Stimulated activated CD4-positive, alpha-beta T cell treated with anti-CD3 and anti-CD28 coated beads, Interleukin-1b, Interleukin-23, amount 100 ng/mL, for 24 hours (primary cell): ENCODE data around the gene TUSC2.
A peak's percentile ranks its signal among the peaks of the same experiment; 100 is the strongest.

Experiments
- DNase-seq, 4 experiments: peaks; one replicate each; pipeline ENCODE4 v3.0.0-alpha.2; 2020; ENCODE audit warnings: low read depth in 4 of 4, low spot score in 1 of 4

Gene TUSC2

GRCh38 chr3:50354850-50355249 is 26.8 kb upstream of the TUSC2 start:
- DNase-seq = no peak

GRCh38 chr3:50354186-50354764 is 26.3 kb upstream of the TUSC2 start:
- DNase-seq = no peak

- DNase-seq = no peak
Measured at GRCh38 chr3:50353245-50354004, 25.4 kb upstream of the TUSC2 start.

- DNase-seq = no peak
Measured at GRCh38 chr3:50352781-50353180, 24.8 kb upstream of the TUSC2 start.

DNA sequence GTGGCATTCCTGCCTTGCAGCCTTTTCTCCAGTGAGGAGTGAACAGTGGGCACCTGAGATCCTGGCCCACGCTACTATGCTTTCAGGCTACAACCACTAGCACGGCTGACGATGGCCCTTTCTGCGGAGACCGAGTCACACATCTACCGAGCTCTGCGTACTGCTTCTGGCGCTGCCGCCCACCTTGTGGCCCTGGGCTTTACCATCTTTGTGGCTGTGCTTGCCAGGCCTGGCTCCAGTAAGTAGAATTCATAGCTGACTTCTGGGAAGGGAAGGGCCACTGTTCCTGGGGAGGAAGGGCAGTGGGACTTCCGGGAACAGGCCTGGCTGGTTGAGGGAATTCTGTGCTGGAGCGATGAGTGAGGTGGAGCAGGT is 23.3 kb upstream of the TUSC2 start:
- DNase-seq = no peak

- DNase-seq = peak; percentile 94 to 99 (median 98)
Measured at GRCh38 chr3:50350527-50351322, 22.7 kb upstream of the TUSC2 start, which contains the start of the genes CYB561D2 and NPRL2. CYB561D2 (plus strand) TSS chr3:50350862; CDS start chr3:50351434, 572 bp downstream. NPRL2 (minus strand) TSS chr3:50350775; CDS start chr3:50350652, 123 bp downstream.

DNA sequence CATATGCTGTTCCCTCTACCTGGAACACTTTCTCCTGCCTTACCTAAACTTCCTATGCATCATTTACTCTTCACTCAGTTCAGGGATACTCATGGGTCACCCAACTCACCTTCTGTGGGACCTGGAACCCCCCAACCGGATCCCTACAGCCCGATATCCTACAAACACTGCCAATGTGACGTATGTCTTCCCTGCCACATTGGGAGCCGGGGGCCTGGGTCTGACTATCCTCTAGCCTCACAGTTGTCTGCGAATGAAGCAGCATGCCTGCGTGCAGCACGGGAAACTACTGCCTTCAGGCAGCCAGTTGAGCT is 22.1 kb upstream of the TUSC2 start:
- no peak for DNase-seq

GRCh38 chr3:50347187-50347813 is 19.3 kb upstream of the TUSC2 start:
- peak in 2 of 4 experiments; percentile 45 to 52 for DNase-seq

DNA sequence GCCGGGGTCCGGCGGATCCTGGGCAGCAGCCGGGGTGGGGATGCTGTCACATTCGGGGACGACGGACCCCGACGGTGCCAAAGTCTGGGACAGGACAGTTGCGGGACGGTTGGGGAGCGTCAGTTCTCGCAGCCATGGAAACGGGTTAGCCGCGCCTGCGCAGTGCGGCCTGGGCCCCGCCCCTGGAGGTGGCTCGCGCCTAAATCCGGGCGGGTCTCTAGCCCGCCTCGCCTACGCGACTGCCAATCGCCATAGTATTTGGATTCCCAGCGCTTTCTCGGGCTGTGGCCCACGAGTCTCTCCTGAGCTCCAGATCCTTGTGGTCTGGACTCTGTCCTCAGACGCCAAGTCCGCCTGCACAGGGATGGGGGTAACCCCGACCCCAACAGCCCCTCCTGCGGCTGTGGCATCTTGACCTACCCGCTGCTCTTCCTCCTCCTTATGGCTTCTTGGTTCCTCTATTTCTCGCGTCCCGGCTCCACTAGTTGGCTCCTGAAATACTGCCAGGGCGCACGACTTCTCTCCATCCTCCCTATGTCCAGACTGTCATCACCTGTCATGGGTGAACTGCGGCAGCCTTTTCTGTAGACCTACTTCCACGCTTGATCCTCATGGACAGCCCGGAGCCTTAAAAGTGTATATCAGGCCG is 17.7 kb upstream of the TUSC2 start, which contains the start of gene ZMYND10:
Gene ZMYND10, minus strand, starts transcription at position 147 of the 649 bp plus-strand sequence. CDS start 153 bp downstream, outside the sequence.
- peak in 3 of 4 experiments; percentile 52 to 78 (median 59) for DNase-seq

GRCh38 chr3:50345008-50345407 is 17.0 kb upstream of the TUSC2 start:
- no peak for DNase-seq

DNA sequence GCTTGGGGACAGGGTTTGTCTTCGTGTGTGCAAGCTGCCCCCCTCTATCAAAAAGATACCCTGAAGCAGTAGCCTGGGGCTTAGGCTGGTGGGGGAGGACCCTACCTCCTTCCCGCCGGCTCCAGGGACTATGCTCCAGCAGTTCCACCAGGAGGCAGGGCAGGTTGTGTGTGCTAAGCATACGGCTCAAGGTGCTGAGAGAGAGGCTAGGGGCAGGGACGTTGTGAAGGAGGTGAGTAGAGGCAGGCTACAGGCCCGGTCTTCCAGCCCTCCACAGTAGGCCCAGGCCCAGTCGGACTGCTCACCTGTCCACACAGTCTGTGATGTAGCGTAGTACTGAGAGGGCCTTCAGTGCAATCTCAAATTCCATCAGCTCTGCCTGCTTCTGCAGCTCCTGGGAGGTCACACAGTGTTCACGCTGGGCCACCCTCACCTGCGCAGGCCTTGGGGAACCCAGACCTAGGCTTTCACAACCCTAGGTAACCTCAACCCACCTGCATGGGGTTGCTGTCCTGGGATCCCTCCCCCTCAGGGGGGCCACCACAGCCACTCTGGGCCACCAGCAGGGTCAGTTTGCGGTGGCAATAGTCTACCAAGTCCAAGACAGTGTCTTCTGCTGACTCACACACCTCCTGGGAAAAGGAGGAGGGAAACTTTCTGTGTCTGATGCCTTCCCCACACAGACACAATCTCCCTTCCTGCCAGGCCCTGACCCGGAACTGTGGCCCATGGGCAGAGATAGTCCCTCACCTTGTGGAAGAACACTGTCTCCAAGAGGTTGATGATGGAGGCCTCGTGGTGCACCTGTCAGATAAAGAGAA is 15.0 kb upstream of the TUSC2 start:
- DNase-seq = no peak

GRCh38 chr3:50341996-50342650 is 14.1 kb upstream of the TUSC2 start:
- no peak for DNase-seq

DNA sequence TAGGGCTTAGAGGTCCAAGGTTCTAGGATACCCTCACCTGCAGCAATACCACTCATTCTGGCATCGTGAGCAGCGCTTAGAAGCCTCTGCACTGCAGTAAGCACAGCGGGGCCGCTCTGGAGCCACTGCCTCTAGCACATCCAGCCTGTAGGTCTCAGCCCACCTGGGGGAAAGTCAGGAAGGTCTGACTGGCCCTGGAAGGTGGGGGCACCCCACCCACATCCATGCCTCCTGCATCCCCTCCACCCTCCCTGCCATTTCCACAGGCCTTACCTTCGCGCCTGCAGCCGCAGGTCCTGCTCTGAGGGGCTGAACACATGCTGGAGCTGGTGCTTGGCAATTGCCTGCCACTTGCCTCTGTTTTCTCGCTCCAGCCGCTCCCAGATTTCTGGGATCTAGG is 13.5 kb upstream of the TUSC2 start:
- DNase-seq = no peak

DNA sequence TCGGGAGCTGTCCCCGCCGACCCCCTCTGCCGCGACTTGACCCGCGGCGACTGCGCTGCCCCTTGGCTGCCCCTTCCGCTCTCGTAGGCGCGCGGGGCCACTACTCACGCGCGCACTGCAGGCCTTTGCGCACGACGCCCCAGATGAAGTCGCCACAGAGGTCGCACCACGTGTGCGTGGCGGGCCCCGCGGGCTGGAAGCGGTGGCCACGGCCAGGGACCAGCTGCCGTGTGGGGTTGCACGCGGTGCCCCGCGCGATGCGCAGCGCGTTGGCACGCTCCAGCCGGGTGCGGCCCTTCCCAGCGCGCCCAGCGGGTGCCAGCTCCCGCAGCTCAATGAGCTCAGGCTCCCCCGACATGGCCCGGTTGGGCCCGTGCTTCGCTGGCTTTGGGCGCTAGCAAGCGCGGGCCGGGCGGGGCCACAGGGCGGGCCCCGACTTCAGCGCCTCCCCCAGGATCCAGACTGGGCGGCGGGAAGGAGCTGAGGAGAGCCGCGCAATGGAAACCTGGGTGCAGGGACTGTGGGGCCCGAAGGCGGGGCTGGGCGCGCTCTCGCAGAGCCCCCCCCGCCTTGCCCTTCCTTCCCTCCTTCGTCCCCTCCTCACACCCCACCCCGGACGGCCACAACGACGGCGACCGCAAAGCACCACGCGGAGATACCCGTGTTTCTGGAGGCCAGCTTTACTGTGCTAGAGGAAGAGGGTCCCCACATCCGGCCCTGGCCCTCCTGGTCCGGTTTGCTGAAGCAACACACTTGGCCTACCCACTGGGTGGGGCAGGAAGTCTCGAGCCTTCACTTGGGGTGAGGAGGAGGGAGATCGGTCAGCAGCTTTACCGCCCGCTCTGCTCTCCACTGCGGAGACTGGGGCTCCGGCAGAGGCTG is 12.7 kb upstream of the TUSC2 start, which contains the start of gene RASSF1:
Gene RASSF1, minus strand, starts transcription at position 389 of the 882 bp plus-strand sequence. Its CDS starts 31 bp downstream, at position 358.
- DNase-seq = peak in 2 of 4 experiments; percentile 44 to 71

DNA sequence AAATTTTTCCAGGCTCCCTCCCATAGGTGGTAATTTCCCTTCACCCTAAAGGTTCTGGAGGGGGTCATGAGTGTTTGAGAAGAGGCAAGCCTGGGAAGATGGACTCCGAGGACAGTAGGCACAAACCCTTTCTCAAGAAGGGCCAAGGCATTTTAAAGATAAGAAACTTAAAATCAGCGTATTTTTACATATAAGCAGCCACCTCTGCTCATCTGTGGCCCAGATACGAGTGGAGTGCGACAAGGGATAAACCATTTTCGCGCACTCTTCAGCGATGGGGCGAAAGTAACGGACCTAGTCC is 12.1 kb upstream of the TUSC2 start:
- DNase-seq = no peak

DNA sequence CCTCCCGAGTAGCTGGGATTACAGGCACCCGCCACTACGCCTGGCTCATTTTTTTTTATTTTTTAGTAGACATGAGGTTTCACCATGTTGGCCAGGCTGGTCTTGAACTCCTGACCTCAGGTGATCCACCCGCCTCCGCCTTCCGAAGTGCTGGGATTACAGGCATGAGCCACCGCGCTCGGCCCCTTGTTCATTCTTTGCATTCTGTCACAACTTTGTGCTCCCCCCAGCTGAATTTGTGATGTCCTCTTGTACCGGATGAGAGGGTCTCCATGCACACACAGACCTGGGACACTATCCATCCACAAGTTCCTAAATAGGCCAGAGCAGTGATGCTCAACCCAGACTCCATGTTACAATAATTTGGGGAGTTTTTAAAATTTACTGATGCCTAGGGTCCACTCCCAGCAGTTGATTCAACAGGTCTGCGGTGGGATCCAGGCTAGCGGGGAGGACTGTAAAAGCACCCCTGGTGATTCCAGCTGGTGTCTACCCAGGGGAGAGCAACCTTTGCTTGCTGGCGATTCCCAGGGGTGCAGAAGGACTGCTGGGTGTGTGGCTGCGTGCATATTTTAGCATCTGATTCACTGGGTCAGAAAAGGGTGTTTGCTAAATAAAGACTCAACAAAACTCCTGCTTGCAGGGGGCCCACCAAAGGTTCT is 11.6 kb upstream of the TUSC2 start:
- no peak for DNase-seq

- DNase-seq = no peak
Measured at GRCh38 chr3:50338965-50339364, 10.9 kb upstream of the TUSC2 start.
